Panc1 (cell line): ENCODE measurements around the gene TERF2IP.

Source experiments
- CTCF ChIP-seq: fragments of 450-650 bp; IDR thresholded peaks from 2 replicates; pipeline ENCODE4 v1.5.1; 2017; ENCODE audit warnings: mild to moderate bottlenecking
- POLR2AphosphoS5 ChIP-seq: IDR thresholded peaks from 2 replicates; pipeline ENCODE4 v1.6.1; 2012; ENCODE audit warnings: mild to moderate bottlenecking, low read depth, low read length, moderate library complexity
- REST ChIP-seq, 2 experiments: IDR thresholded peaks; 2 replicates each; pipeline ENCODE4 v1.6.1; 2011 to 2012; ENCODE audit warnings: low read depth in 2 of 2, control low read depth in 1 of 2, low read length in 1 of 2, mild to moderate bottlenecking in 1 of 2, moderate library complexity in 1 of 2; ENCODE audit not compliant: insufficient read depth in 1 of 2
- SIN3A ChIP-seq: IDR thresholded peaks from 2 replicates; pipeline ENCODE4 v1.6.1; 2012; ENCODE audit warnings: low read depth, mild to moderate bottlenecking, low read length, moderate library complexity, borderline replicate concordance; ENCODE audit not compliant: insufficient read depth

GRCh38 chr16:75697571-75697970 lies 50.0 kb downstream of the TERF2IP start:
- TF ChIP-seq CTCF (no peak), REST (IDR thresholded peaks at IDR 0.05; ENCODE audit: insufficient read depth in 1 of 2, low read depth in 2 of 2, low read length in 1 of 2) (no peak), SIN3A (no peak), POLR2AphosphoS5 (no peak)
